ENCODE measurements around the gene CD109. TPM values are rescaled to one million over a fixed set of nuclear protein-coding genes. Genes with fewer than 3 reads are reported as not detected.
"Not testable (repeated sequence)": the region's sequence is repeated elsewhere in the genome, so short reads cannot be mapped to it uniquely, and the experiment has no call there.

CD109 gene
- total RNA-seq, 1 donor from 2014 or later: 25.0 TPM

- no peak overlapping the region for H3K4me3 ChIP-seq
- TF ChIP-seq CTCF (IDR thresholded peaks at IDR 0.05): no peak
- H3K9me3 ChIP-seq: no peaks in the 10 kb centered on the region
- H3K27me3 ChIP-seq (ENCODE audit: low read depth): no peaks in the 10 kb centered on the region
- H3K4me1 ChIP-seq: no peaks in the 10 kb centered on the region
- intact Hi-C loops (cut with DNase I): no loop called here
- no peak overlapping the region for H3K27ac ChIP-seq
- no peak for ATAC-seq
- no peaks in the 10 kb centered on the region for H3K36me3 ChIP-seq
- no peak for DNase-seq
Measured at GRCh38 chr6:73832313-73832712, 136.3 kb downstream of the CD109 start.

- intact Hi-C loops (cut with DNase I); ATAC-seq; H3K4me1 ChIP-seq; H3K27me3 ChIP-seq (ENCODE audit: low read depth); H3K27ac ChIP-seq; H3K36me3 ChIP-seq; H3K4me3 ChIP-seq; DNase-seq; H3K9me3 ChIP-seq: not testable (repeated sequence)
Measured at GRCh38 chr6:73844696-73845095, 148.7 kb downstream of the CD109 start.

GRCh38 chr6:73851048-73851447 lies 155.0 kb downstream of the CD109 start:
- ATAC-seq; H3K4me1 ChIP-seq; H3K36me3 ChIP-seq; DNase-seq; H3K9me3 ChIP-seq; H3K27ac ChIP-seq; H3K4me3 ChIP-seq; H3K27me3 ChIP-seq (ENCODE audit: low read depth); intact Hi-C loops (cut with DNase I): not testable (repeated sequence)

GRCh38 chr6:73854998-73855718 lies 159.2 kb downstream of the CD109 start:
- peak overlapping the region; percentile 20 for H3K4me3 ChIP-seq
- ATAC-seq: peak; percentile 62 to 70
- TF ChIP-seq CTCF (IDR thresholded peaks at IDR 0.05): peak; percentile 68
- H3K27ac ChIP-seq: no peak overlapping the region
- no peaks in the 10 kb centered on the region for H3K27me3 ChIP-seq (ENCODE audit: low read depth)
- no peak for DNase-seq
- no peaks in the 10 kb centered on the region for H3K36me3 ChIP-seq
- intact Hi-C loops (cut with DNase I): no loop called here
- H3K9me3 ChIP-seq: no peaks in the 10 kb centered on the region
- no peaks in the 10 kb centered on the region for H3K4me1 ChIP-seq

- intact Hi-C loops (cut with DNase I): no loop called here
- H3K27me3 ChIP-seq (ENCODE audit: low read depth): no peaks in the 10 kb centered on the region
- no peaks in the 10 kb centered on the region for H3K4me1 ChIP-seq
- no peak overlapping the region for H3K27ac ChIP-seq
- H3K4me3 ChIP-seq: no peak overlapping the region
- no peak for ATAC-seq
- no peaks in the 10 kb centered on the region for H3K9me3 ChIP-seq
- no peak for TF ChIP-seq CTCF (IDR thresholded peaks at IDR 0.05)
- no peaks in the 10 kb centered on the region for H3K36me3 ChIP-seq
- DNase-seq: no peak
Measured at GRCh38 chr6:73857341-73857890, 161.4 kb downstream of the CD109 start.

GRCh38 chr6:73858376-73858775 lies 162.4 kb downstream of the CD109 start:
- no peak overlapping the region for H3K27ac ChIP-seq
- no peaks in the 10 kb centered on the region for H3K36me3 ChIP-seq
- intact Hi-C loops (cut with DNase I): no loop called here
- H3K27me3 ChIP-seq (ENCODE audit: low read depth): no peaks in the 10 kb centered on the region
- ATAC-seq (no peak), DNase-seq (no peak)
- H3K4me1 ChIP-seq: no peaks in the 10 kb centered on the region
- no peak for TF ChIP-seq CTCF (IDR thresholded peaks at IDR 0.05)
- H3K9me3 ChIP-seq: no peaks in the 10 kb centered on the region
- no peak overlapping the region for H3K4me3 ChIP-seq
